Nephron progenitor cell (in vitro differentiated cells): Measurements from ENCODE around the gene KCTD21.
"Not testable (repeated sequence)": the region's sequence is repeated elsewhere in the genome, so short reads cannot be mapped to it uniquely, and the experiment has no call there.

Experiments
- DNase-seq: peaks from one replicate; pipeline ENCODE4 v3.0.0; 2021
- H3K27ac Mint-ChIP-seq: 2 replicates; pipeline ENCODE4 v1.8.0; 2021; ENCODE audit warnings: mild to moderate bottlenecking, moderate library complexity, mixed read lengths
- H3K27me3 Mint-ChIP-seq: 2 replicates; pipeline ENCODE4 v1.8.0; 2021; ENCODE audit warnings: mild to moderate bottlenecking, low read depth, mixed read lengths; ENCODE audit not compliant: poor library complexity
- H3K36me3 Mint-ChIP-seq: 2 replicates; pipeline ENCODE4 v1.8.0; 2021; ENCODE audit warnings: low read depth, mixed read lengths
- H3K4me1 Mint-ChIP-seq: 2 replicates; pipeline ENCODE4 v1.8.0; 2021; ENCODE audit warnings: mixed read lengths
- H3K4me3 Mint-ChIP-seq: 2 replicates; pipeline ENCODE4 v1.8.0; 2021; ENCODE audit warnings: mild to moderate bottlenecking, moderate library complexity, mixed read lengths
- H3K9me3 Mint-ChIP-seq: 2 replicates; pipeline ENCODE4 v1.8.0; 2021; ENCODE audit warnings: mild to moderate bottlenecking, moderate library complexity, mixed read lengths
- TF ChIP-seq, protein P1 (sequence below): fragments of 200-600 bp; sonication (generic); IDR thresholded peaks from 2 replicates; pipeline ENCODE4 v1.5.0; 2021; ENCODE audit warnings: antibody characterized with exemption

Gene KCTD21

DNA sequence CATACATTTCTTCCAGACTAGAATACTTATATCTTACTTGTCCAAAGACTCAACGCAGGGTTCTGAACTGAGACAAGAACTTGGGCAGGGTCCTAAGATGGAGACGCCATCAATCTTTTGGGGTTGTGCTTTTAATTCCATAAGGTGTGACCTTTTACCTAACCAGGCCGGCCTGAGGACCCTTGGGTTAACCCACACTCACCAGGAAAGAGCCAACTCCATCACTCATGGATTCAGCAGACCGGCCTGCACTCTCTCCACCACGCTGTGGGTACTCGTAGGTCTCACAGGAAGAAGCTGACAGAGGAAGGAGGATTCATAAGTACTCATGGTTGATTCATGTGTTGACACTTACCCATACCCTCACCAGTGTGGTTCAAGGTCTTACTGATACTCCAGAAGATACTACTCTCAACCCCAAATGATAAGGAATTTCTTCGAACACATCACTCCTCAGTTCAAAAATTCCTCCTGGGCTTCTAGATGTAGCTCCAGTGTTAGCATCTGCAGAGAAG lies 36.5 kb upstream of the KCTD21 start:
- H3K27me3 Mint-ChIP-seq: peaks cover 3% of the 10 kb centered on the region
- no peak overlapping the region for H3K4me3 Mint-ChIP-seq
- H3K4me1 Mint-ChIP-seq: no peaks in the 10 kb centered on the region
- no peak for DNase-seq
- TF ChIP-seq, protein P1, sequence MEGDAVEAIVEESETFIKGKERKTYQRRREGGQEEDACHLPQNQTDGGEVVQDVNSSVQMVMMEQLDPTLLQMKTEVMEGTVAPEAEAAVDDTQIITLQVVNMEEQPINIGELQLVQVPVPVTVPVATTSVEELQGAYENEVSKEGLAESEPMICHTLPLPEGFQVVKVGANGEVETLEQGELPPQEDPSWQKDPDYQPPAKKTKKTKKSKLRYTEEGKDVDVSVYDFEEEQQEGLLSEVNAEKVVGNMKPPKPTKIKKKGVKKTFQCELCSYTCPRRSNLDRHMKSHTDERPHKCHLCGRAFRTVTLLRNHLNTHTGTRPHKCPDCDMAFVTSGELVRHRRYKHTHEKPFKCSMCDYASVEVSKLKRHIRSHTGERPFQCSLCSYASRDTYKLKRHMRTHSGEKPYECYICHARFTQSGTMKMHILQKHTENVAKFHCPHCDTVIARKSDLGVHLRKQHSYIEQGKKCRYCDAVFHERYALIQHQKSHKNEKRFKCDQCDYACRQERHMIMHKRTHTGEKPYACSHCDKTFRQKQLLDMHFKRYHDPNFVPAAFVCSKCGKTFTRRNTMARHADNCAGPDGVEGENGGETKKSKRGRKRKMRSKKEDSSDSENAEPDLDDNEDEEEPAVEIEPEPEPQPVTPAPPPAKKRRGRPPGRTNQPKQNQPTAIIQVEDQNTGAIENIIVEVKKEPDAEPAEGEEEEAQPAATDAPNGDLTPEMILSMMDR: no peak
- H3K27ac Mint-ChIP-seq: no peak overlapping the region
- H3K36me3 Mint-ChIP-seq: peaks cover 29% of the 10 kb centered on the region
- no peaks in the 10 kb centered on the region for H3K9me3 Mint-ChIP-seq

DNA sequence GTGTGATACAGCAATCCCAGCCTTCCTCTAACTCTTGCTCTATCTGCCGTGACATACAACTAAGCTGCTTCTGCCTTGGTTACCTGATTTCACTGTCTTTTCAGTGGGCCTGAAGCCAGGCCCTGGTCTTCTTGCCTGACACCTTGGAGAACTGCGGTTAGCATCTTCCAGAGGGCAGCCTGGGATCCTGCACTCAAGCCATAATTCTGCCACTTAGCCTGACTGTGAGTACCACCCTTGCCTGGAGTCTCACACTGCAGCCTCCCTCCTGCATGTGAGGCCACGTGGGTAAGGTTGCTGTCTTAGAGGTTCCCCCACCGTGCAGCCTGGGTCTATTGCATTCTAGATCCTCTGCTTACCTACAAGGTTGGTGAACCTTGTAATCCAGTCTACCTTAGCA lies 36.1 kb upstream of the KCTD21 start:
- no peak overlapping the region for H3K4me3 Mint-ChIP-seq
- H3K9me3 Mint-ChIP-seq: no peaks in the 10 kb centered on the region
- H3K4me1 Mint-ChIP-seq: no peaks in the 10 kb centered on the region
- H3K27ac Mint-ChIP-seq: no peak overlapping the region
- TF ChIP-seq, protein P1: no peak
- peaks cover 3% of the 10 kb centered on the region for H3K27me3 Mint-ChIP-seq
- peaks cover 29% of the 10 kb centered on the region for H3K36me3 Mint-ChIP-seq
- no peak for DNase-seq

DNA sequence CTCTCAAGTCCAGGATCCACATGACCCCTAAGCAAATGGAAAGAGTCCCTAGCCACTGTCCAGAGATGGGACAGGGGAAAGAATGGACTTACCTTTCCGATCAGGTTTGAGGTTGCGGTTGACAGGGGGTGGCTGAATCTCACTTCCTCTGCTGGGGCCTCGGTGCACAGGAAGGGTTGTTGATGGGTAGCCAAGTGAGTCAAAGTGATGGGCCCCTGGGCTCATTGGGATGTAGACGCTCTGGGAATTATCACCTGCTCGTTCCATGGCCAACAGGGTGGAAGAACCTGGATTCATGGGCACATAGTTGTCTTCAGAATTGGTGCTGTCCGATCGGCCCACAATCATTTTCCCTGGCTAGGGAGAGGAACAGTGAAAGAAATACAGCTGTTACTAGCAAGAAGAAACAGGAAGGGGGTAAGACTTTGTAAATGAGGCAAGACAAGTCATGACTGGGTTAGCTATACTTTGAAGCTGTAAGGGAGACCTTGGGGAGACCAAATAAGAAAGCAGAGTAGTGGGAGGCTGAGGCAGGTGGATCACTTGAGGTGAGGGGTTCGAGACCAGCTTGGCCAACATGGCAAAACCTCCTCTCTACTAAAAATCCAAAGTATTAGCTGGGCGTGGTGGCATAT lies 35.0 kb upstream of the KCTD21 start:
- Mint-ChIP-seq H3K4me3 (no peak overlapping the region), H3K4me1 (no peaks in the 10 kb centered on the region), H3K36me3 (peaks cover 34% of the 10 kb centered on the region), H3K27ac (no peak overlapping the region), H3K27me3 (peaks cover 3% of the 10 kb centered on the region), H3K9me3 (no peaks in the 10 kb centered on the region)
- DNase-seq: no peak
- TF ChIP-seq, protein P1: no peak

DNA sequence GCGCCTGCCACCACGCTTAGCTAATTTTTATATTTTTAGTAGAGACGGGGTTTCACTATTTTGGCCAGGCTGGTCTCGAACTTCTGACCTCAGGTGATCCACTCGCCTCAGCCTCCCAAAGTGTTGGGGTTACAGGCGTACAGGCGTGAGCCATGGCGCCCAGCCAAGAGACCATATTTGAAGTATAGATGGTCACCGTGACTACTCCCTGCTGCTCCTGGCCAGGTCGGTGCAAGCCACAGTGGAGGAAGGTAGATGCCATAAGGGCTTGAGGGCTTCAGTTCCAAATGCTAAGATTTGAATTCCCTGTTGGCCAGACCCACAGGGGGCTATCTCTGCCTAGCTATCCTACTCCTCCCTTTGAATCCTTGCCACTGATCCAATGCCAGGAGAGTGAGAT lies 34.3 kb upstream of the KCTD21 start:
- H3K27me3 Mint-ChIP-seq, DNase-seq, H3K4me1 Mint-ChIP-seq, H3K9me3 Mint-ChIP-seq, H3K27ac Mint-ChIP-seq, H3K4me3 Mint-ChIP-seq: not testable (repeated sequence)
- peaks cover 35% of the 10 kb centered on the region for H3K36me3 Mint-ChIP-seq

DNA sequence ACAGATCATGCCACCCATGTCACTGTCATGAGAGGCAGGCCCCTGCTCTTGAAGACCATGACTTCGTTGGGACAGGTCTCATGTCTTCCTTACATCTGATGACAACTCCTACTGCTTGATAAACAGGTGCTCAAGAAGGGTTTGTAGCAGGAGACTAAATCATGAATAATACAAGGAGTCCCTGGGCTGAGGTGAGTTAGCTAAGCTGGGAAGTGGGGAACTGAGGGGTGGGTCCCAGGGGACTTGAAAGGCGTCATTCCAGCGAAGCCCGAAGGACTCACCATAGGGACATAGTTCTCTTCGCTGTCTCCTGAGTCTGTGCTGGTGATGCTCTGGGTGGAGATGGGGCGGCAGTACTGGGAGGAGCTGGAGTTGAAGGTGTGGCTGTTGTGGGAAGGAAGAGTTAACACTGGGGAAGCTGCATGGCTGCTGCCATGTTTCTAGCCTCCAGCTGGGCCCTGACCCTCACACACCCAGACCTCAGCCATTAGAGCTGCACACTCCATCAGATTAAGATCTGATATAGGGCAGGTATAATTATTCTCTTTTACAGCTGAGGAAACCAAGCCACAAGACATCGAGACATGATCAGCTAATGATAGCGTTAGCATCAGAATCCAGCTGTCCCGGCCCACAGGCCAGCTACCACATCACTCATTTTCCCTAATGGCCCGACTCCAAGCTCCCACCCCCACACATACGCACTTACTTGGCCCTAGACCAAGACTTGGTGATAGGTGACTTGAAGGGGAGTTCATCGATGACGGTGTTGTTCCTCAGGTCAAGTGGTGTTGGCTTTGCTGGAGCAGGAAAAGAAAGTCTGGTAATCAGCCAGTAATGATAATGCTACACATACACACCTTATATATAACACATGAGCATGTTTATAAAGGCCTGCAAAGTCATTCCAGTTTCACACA lies 33.2 kb upstream of the KCTD21 start:
- no peak overlapping the region for H3K4me3 Mint-ChIP-seq

More for the DNA sequence above, 33.2 kb upstream of the KCTD21 start:
- no peaks in the 10 kb centered on the region for H3K4me1 Mint-ChIP-seq
- TF ChIP-seq, protein P1: no peak
- no peak overlapping the region for H3K27ac Mint-ChIP-seq
- H3K27me3 Mint-ChIP-seq: peaks cover 3% of the 10 kb centered on the region
- no peaks in the 10 kb centered on the region for H3K9me3 Mint-ChIP-seq
- no peak for DNase-seq
- peaks cover 40% of the 10 kb centered on the region for H3K36me3 Mint-ChIP-seq
